K562 (cell line): ENCODE data around the gene INPP5E. TPM values are rescaled to one million over a fixed set of nuclear protein-coding genes. Genes with fewer than 3 reads are reported as not detected.

Experiments used
- ELF1 ChIP-seq: fragments of 200-800 bp; sonication (Bioruptor generic); IDR thresholded peaks from 2 replicates; pipeline ENCODE4 v1.6.1; 2016; ENCODE audit warnings: missing genetic modification characterization, missing compliant biosample characterization
- PCBP1 ChIP-seq: fragments of 200-400 bp; formaldehyde crosslinking; IDR thresholded peaks from 2 replicates; pipeline ENCODE4 v1.6.1; 2018; ENCODE audit warnings: mild to moderate bottlenecking, low read depth, low read length; ENCODE audit not compliant: poor library complexity, severe bottlenecking
- SMAD4 ChIP-seq: fragments of 250-450 bp; sonication (Bioruptor Pico); conservative IDR thresholded peaks from 2 replicates; pipeline ENCODE4 v1.8.0; 2021; ENCODE audit warnings: inconsistent platforms, mild to moderate bottlenecking, moderate library complexity
- TFAM ChIP-seq: fragments of 250-450 bp; sonication (Bioruptor Pico); conservative IDR thresholded peaks from 2 replicates; pipeline ENCODE4 v1.5.0; 2021; ENCODE audit warnings: mild to moderate bottlenecking, moderate library complexity
- ZBTB7A ChIP-seq: IDR thresholded peaks from 2 replicates; pipeline ENCODE4 v1.6.1; 2011; ENCODE audit warnings: low read depth, mild to moderate bottlenecking, low read length, moderate library complexity, borderline replicate concordance; ENCODE audit not compliant: control insufficient read depth
- ZNF707 ChIP-seq: fragments of 250-450 bp; sonication (Bioruptor Pico); conservative IDR thresholded peaks from 2 replicates; pipeline ENCODE4 v1.8.0; 2022; ENCODE audit warnings: inconsistent platforms, mild to moderate bottlenecking, moderate library complexity
- polyA plus RNA-seq, 8 experiments: library from polyadenylated mRNA; depleted of rRNA in 4 of 8; stranded (reverse) in 5 of 8; unstranded in 3 of 8; fragments of >200 nt; fragmentation: Nextera tagmentation in 2 of 8; fragmentation: Illumina TruSeq in 1 of 8; extraction: Ambion mirVana in 2 of 8; extraction: Trizol in 1 of 8; gene quantifications; 2 replicates each; pipeline versions ENCODE4 v1.2.1 to v1.2.3, GENCODE V29; 2011 to 2014; ENCODE audit warnings: inconsistent platforms in 1 of 8, missing spikeins in 1 of 8
- total RNA-seq, 7 experiments: library from RNA; depleted of rRNA in 6 of 7; stranded (reverse); fragments of >200 nt in 6 of 7; fragmentation: Illumina TruSeq in 2 of 7; extraction: Trizol in 2 of 7; gene quantifications; 2 replicates each; pipeline versions ENCODE4 v1.2.1 to v1.2.3, GENCODE V29; 2011 to 2021; ENCODE audit warnings: low replicate concordance in 1 of 7
- TF ChIP-seq, protein P1 (sequence below): IDR thresholded peaks from 2 replicates; pipeline ENCODE4 v1.6.1; 2012; ENCODE audit warnings: low read depth, low read length, improper control_type of control experiment, borderline replicate concordance
- TF ChIP-seq, protein P2 (sequence below): fragments of 250-450 bp; sonication (Bioruptor Pico); IDR thresholded peaks from 2 replicates; pipeline ENCODE4 v1.9.0; 2021; ENCODE audit warnings: mild to moderate bottlenecking, inconsistent platforms
- TF ChIP-seq, protein P3 (sequence below), 3 experiments: IDR thresholded peaks in 2 of 3; conservative IDR thresholded peaks in 1 of 3; 2 replicates each; pipeline ENCODE4 v1.5.1; 2011 to 2012; ENCODE audit warnings: low read length in 3 of 3, mild to moderate bottlenecking in 3 of 3, control low read depth in 2 of 3, improper control_type of control experiment in 1 of 3, inconsistent platforms in 1 of 3, low read depth in 1 of 3, mixed read lengths in 1 of 3, moderate library complexity in 1 of 3; ENCODE audit not compliant: insufficient read depth in 2 of 3
- TF ChIP-seq, protein P4 (sequence below), 3 experiments: fragments of 200-800 bp in 1 of 3; fragments of 250-450 bp in 1 of 3; fragments of 450-650 bp in 1 of 3; sonication (Bioruptor Pico) in 1 of 3; sonication (Bioruptor generic) in 1 of 3; formaldehyde crosslinking in 1 of 3; IDR thresholded peaks; 2 replicates each; pipeline versions ENCODE4 v1.6.1 to v1.8.0; 2016 to 2022; ENCODE audit warnings: mild to moderate bottlenecking in 2 of 3, missing genetic modification characterization in 2 of 3, missing compliant biosample characterization in 1 of 3, moderate library complexity in 1 of 3

The INPP5E gene
- total and polyA plus RNA-seq, 9 of the 15 experiments (the other 6 are each of a cell fraction or from before 2014, with no cell fraction given): 0.38 to 17.4 (median 4.9) TPM

DNA sequence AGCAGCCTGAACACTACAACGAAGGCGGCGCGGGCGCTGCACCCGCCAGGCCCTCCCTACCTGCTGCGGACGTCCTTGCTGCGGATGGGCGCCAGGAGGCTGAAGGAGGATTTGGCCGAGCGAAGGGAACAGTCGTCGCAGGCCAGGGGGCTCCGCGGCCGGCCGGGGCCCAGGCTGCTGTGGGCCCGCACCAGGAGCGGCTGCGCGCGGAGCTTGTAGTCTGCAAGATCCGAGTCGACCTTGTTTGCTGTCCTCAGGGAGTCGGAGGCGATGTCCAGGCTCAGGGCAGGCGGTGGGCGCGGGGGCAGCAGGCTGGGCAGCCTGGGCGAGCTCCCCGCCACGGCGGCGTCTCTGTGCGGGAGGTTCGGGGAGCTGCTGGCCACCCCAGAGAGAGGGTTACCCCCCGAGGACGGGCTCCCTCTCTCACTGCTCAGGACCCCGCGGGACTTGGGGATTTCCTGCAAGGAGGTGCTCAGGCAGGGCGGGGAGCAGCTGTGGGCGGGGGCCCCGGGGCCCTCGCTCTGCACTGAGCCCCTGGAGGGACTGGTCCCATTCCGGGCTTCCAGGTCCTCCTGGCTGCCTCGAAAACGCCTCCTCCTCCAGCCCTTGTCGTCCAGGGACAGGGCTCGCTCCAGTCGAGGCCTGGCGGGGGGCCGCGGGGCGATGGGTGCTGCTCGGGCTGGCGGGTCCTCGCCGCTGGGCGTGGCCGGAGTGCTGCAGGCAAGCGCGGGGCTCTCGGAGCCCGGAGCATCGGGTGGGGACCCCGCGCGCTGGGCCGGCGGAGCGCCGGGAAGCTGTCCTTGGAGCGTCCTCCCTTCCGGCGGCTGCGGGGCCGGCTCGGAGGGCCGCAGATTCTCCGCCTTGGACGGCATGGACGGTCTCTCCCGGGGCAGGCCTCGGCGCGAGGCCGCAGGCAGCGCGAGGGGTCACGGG is 831 bp downstream of the INPP5E start (continued):
- TF ChIP-seq, protein P1, sequence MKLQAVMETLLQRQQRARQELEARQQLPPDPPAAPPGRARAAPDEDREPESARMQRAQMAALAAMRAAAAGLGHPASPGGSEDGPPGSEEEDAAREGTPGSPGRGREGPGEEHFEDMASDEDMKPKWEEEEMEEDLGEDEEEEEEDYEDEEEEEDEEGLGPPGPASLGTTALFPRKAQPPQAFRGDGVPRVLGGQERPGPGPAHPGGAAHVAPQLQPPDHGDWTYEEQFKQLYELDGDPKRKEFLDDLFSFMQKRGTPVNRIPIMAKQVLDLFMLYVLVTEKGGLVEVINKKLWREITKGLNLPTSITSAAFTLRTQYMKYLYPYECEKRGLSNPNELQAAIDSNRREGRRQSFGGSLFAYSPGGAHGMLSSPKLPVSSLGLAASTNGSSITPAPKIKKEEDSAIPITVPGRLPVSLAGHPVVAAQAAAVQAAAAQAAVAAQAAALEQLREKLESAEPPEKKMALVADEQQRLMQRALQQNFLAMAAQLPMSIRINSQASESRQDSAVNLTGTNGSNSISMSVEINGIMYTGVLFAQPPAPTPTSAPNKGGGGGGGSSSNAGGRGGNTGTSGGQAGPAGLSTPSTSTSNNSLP: no peak
- TF ChIP-seq, protein P2, sequence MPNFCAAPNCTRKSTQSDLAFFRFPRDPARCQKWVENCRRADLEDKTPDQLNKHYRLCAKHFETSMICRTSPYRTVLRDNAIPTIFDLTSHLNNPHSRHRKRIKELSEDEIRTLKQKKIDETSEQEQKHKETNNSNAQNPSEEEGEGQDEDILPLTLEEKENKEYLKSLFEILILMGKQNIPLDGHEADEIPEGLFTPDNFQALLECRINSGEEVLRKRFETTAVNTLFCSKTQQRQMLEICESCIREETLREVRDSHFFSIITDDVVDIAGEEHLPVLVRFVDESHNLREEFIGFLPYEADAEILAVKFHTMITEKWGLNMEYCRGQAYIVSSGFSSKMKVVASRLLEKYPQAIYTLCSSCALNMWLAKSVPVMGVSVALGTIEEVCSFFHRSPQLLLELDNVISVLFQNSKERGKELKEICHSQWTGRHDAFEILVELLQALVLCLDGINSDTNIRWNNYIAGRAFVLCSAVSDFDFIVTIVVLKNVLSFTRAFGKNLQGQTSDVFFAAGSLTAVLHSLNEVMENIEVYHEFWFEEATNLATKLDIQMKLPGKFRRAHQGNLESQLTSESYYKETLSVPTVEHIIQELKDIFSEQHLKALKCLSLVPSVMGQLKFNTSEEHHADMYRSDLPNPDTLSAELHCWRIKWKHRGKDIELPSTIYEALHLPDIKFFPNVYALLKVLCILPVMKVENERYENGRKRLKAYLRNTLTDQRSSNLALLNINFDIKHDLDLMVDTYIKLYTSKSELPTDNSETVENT (CRISPR knock-in tag): no peak
- peak; percentile 20 for TF ChIP-seq PCBP1
- no peak for TF ChIP-seq ELF1 (tag)
- TF ChIP-seq, protein P3, sequence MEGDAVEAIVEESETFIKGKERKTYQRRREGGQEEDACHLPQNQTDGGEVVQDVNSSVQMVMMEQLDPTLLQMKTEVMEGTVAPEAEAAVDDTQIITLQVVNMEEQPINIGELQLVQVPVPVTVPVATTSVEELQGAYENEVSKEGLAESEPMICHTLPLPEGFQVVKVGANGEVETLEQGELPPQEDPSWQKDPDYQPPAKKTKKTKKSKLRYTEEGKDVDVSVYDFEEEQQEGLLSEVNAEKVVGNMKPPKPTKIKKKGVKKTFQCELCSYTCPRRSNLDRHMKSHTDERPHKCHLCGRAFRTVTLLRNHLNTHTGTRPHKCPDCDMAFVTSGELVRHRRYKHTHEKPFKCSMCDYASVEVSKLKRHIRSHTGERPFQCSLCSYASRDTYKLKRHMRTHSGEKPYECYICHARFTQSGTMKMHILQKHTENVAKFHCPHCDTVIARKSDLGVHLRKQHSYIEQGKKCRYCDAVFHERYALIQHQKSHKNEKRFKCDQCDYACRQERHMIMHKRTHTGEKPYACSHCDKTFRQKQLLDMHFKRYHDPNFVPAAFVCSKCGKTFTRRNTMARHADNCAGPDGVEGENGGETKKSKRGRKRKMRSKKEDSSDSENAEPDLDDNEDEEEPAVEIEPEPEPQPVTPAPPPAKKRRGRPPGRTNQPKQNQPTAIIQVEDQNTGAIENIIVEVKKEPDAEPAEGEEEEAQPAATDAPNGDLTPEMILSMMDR (IDR thresholded peaks at IDR 0.05 in 2 of 3, conservative IDR thresholded peaks at IDR 0.05 in 1 of 3; ENCODE audit: insufficient read depth in 2 of 3, low read depth in 1 of 3, low read length in 3 of 3): 0 out of 6 replicates have a peak, but pooled peaks of 1 of the 3 experiments have one; percentile 5
- TF ChIP-seq, protein P4, sequence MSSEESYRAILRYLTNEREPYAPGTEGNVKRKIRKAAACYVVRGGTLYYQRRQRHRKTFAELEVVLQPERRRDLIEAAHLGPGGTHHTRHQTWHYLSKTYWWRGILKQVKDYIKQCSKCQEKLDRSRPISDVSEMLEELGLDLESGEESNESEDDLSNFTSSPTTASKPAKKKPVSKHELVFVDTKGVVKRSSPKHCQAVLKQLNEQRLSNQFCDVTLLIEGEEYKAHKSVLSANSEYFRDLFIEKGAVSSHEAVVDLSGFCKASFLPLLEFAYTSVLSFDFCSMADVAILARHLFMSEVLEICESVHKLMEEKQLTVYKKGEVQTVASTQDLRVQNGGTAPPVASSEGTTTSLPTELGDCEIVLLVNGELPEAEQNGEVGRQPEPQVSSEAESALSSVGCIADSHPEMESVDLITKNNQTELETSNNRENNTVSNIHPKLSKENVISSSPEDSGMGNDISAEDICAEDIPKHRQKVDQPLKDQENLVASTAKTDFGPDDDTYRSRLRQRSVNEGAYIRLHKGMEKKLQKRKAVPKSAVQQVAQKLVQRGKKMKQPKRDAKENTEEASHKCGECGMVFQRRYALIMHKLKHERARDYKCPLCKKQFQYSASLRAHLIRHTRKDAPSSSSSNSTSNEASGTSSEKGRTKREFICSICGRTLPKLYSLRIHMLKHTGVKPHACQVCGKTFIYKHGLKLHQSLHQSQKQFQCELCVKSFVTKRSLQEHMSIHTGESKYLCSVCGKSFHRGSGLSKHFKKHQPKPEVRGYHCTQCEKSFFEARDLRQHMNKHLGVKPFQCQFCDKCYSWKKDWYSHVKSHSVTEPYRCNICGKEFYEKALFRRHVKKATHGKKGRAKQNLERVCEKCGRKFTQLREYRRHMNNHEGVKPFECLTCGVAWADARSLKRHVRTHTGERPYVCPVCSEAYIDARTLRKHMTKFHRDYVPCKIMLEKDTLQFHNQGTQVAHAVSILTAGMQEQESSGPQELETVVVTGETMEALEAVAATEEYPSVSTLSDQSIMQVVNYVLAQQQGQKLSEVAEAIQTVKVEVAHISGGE (CRISPR knock-in tag; IDR thresholded peaks at IDR 0.05): 0 out of 6 replicates have a peak, but pooled peaks of 1 of the 3 experiments have one; percentile 24
- TF ChIP-seq ZNF707 (CRISPR knock-in tag): no peak
- no peak for TF ChIP-seq SMAD4 (CRISPR knock-in tag)
- TF ChIP-seq ZBTB7A: peak; percentile 37
- no peak for TF ChIP-seq TFAM
